Measurements from ENCODE around the gene SYCP2. TPM values are rescaled to one million over a fixed set of nuclear protein-coding genes. Genes with fewer than 3 reads are reported as not detected.

The SYCP2 gene
- polyA plus RNA-seq, 1 donor (not counting 4 experiments of a cell fraction or from before 2014, with no cell fraction given): 0.12 TPM

GRCh38 chr20:59954718-59955117 lies 21.3 kb upstream of the SYCP2 start:
- dilution Hi-C loops (cut with MboI; ENCODE audit: extremely low pct_ligation_motif_present, low sequenced_read_pairs): no loop called here
- DNase-seq (ENCODE audit: low read depth, low spot score): no peak
- no peaks in the 10 kb centered on the region for H4K20me1 ChIP-seq (ENCODE audit: control insufficient read depth, extremely low read depth, insufficient read depth, low read length)
- no peak overlapping the region for H3K9ac ChIP-seq (ENCODE audit: control insufficient read depth, extremely low read depth, insufficient read depth, low read length)
- TF ChIP-seq, protein P1, sequence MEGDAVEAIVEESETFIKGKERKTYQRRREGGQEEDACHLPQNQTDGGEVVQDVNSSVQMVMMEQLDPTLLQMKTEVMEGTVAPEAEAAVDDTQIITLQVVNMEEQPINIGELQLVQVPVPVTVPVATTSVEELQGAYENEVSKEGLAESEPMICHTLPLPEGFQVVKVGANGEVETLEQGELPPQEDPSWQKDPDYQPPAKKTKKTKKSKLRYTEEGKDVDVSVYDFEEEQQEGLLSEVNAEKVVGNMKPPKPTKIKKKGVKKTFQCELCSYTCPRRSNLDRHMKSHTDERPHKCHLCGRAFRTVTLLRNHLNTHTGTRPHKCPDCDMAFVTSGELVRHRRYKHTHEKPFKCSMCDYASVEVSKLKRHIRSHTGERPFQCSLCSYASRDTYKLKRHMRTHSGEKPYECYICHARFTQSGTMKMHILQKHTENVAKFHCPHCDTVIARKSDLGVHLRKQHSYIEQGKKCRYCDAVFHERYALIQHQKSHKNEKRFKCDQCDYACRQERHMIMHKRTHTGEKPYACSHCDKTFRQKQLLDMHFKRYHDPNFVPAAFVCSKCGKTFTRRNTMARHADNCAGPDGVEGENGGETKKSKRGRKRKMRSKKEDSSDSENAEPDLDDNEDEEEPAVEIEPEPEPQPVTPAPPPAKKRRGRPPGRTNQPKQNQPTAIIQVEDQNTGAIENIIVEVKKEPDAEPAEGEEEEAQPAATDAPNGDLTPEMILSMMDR (optimal IDR thresholded peaks at IDR 0.05 in 1 of 3, IDR thresholded peaks at IDR 0.05 in 1 of 3, conservative IDR thresholded peaks at IDR 0.05 in 1 of 3; ENCODE audit: extremely low read depth in 1 of 3, insufficient read depth in 2 of 3, low read length in 3 of 3): no peak
- TF ChIP-seq EZH2 (IDR thresholded peaks at IDR 0.05; ENCODE audit: low read length): no peak
- no peaks in the 10 kb centered on the region for H3K27me3 ChIP-seq (ENCODE audit: control insufficient read depth, extremely low read depth, insufficient read depth, low read length)
- H3K79me2 ChIP-seq (ENCODE audit: control insufficient read depth, insufficient read depth, low read length): no peaks in the 10 kb centered on the region
- no peaks in the 10 kb centered on the region for H3K36me3 ChIP-seq (ENCODE audit: control insufficient read depth in 2 of 2, extremely low read depth in 1 of 2, insufficient read depth in 2 of 2, low read length in 2 of 2)
- H3K4me3 ChIP-seq (ENCODE audit: control insufficient read depth in 2 of 3, extremely low read depth in 1 of 3, insufficient read depth in 2 of 3, low read depth in 1 of 3, low read length in 3 of 3): no peak overlapping the region
- no peak overlapping the region for H2AFZ ChIP-seq (ENCODE audit: control insufficient read depth, low read length)
- no peak for FAIRE-seq
- H3K4me2 ChIP-seq (ENCODE audit: control insufficient read depth, extremely low read depth, insufficient read depth, low read depth, low read length): no peak overlapping the region
- no peaks in the 10 kb centered on the region for H3K9me1 ChIP-seq (ENCODE audit: control insufficient read depth, extremely low read depth, insufficient read depth, low read length)
- no peaks in the 10 kb centered on the region for H3K4me1 ChIP-seq (ENCODE audit: control insufficient read depth, extremely low read depth, insufficient read depth, low read length)
- H3K9me3 ChIP-seq (ENCODE audit: control insufficient read depth, low read depth, low read length): no peaks in the 10 kb centered on the region
- H3K27ac ChIP-seq (ENCODE audit: control insufficient read depth, insufficient read depth, low read length): no peak overlapping the region

GRCh38 chr20:59949911-59950310 lies 16.5 kb upstream of the SYCP2 start:
- H3K27me3 ChIP-seq (ENCODE audit: control insufficient read depth, extremely low read depth, insufficient read depth, low read length): no peaks in the 10 kb centered on the region
- no peak overlapping the region for H3K4me3 ChIP-seq (ENCODE audit: control insufficient read depth in 2 of 3, extremely low read depth in 1 of 3, insufficient read depth in 2 of 3, low read depth in 1 of 3, low read length in 3 of 3)
- H3K9ac ChIP-seq (ENCODE audit: control insufficient read depth, extremely low read depth, insufficient read depth, low read length): no peak overlapping the region
- no peaks in the 10 kb centered on the region for H3K9me1 ChIP-seq (ENCODE audit: control insufficient read depth, extremely low read depth, insufficient read depth, low read length)
- no peak overlapping the region for H2AFZ ChIP-seq (ENCODE audit: control insufficient read depth, low read length)
- H3K4me1 ChIP-seq (ENCODE audit: control insufficient read depth, extremely low read depth, insufficient read depth, low read length): no peaks in the 10 kb centered on the region
- TF ChIP-seq EZH2 (IDR thresholded peaks at IDR 0.05; ENCODE audit: low read length): no peak
- TF ChIP-seq, protein P1 (optimal IDR thresholded peaks at IDR 0.05 in 1 of 3, IDR thresholded peaks at IDR 0.05 in 1 of 3, conservative IDR thresholded peaks at IDR 0.05 in 1 of 3; ENCODE audit: extremely low read depth in 1 of 3, insufficient read depth in 2 of 3, low read length in 3 of 3): no peak
- H3K9me3 ChIP-seq (ENCODE audit: control insufficient read depth, low read depth, low read length): no peaks in the 10 kb centered on the region
- H3K27ac ChIP-seq (ENCODE audit: control insufficient read depth, insufficient read depth, low read length): no peak overlapping the region
- no peaks in the 10 kb centered on the region for H3K79me2 ChIP-seq (ENCODE audit: control insufficient read depth, insufficient read depth, low read length)
- dilution Hi-C loops (cut with MboI; ENCODE audit: extremely low pct_ligation_motif_present, low sequenced_read_pairs): no loop called here
- DNase-seq (ENCODE audit: low read depth, low spot score): no peak
- no peak overlapping the region for H3K4me2 ChIP-seq (ENCODE audit: control insufficient read depth, extremely low read depth, insufficient read depth, low read depth, low read length)
- no peak for FAIRE-seq
- H4K20me1 ChIP-seq (ENCODE audit: control insufficient read depth, extremely low read depth, insufficient read depth, low read length): no peaks in the 10 kb centered on the region
- H3K36me3 ChIP-seq (ENCODE audit: control insufficient read depth in 2 of 2, extremely low read depth in 1 of 2, insufficient read depth in 2 of 2, low read length in 2 of 2): peaks cover 0 to 3% of the 10 kb centered on the region in 2 experiments

Data from keratinocyte (primary cell).